HG03025 (cell line): ENCODE results near the gene SNX2.
"Not testable (repeated sequence)": the region's sequence is repeated elsewhere in the genome, so short reads cannot be mapped to it uniquely, and the experiment has no call there.

Experiments used
- ATAC-seq: cut with Tn5 transposase; IDR thresholded peaks from one replicate; pipeline ENCODE4 v1.9.1; 2021; ENCODE audit warnings: mild to moderate bottlenecking, moderate library complexity; ENCODE audit not compliant: unreplicated experiment, low FRiP score

SNX2 gene

GRCh38 chr5:122774861-122775549 is at the start of gene SNX2:
Gene SNX2 (plus strand): TSS chr5:122775080. CDS start chr5:122775104, 24 bp downstream.
- ATAC-seq = peak; percentile 96

GRCh38 chr5:122727112-122727541 is 47.8 kb upstream of the SNX2 start:
- ATAC-seq = no peak

- ATAC-seq = no peak
Measured at GRCh38 chr5:122730037-122730436, 44.8 kb upstream of the SNX2 start.

GRCh38 chr5:122730456-122730855 is 44.4 kb upstream of the SNX2 start:
- ATAC-seq = no peak

- no peak for ATAC-seq
Measured at GRCh38 chr5:122736086-122736845, 38.6 kb upstream of the SNX2 start.

GRCh38 chr5:122738088-122738487 is 36.8 kb upstream of the SNX2 start:
- ATAC-seq = no peak

GRCh38 chr5:122741681-122742080 is 33.2 kb upstream of the SNX2 start:
- ATAC-seq = no peak

GRCh38 chr5:122743261-122743660 is 31.6 kb upstream of the SNX2 start:
- no peak for ATAC-seq

- ATAC-seq = no peak
Measured at GRCh38 chr5:122745597-122745996, 29.3 kb upstream of the SNX2 start.

GRCh38 chr5:122749886-122750285 is 25.0 kb upstream of the SNX2 start:
- ATAC-seq = no peak

- ATAC-seq = no peak
Measured at GRCh38 chr5:122751293-122751782, 23.5 kb upstream of the SNX2 start.

GRCh38 chr5:122753500-122753899 is 21.4 kb upstream of the SNX2 start:
- no peak for ATAC-seq

- ATAC-seq = no peak
Measured at GRCh38 chr5:122755783-122756182, 19.1 kb upstream of the SNX2 start.

- peak; percentile 52 for ATAC-seq
Measured at GRCh38 chr5:122756264-122756911, 18.5 kb upstream of the SNX2 start.

GRCh38 chr5:122757285-122757684 is 17.6 kb upstream of the SNX2 start:
- ATAC-seq = no peak

- no peak for ATAC-seq
Measured at GRCh38 chr5:122759241-122760070, 15.4 kb upstream of the SNX2 start.

- no peak for ATAC-seq
Measured at GRCh38 chr5:122760236-122760635, 14.6 kb upstream of the SNX2 start.

GRCh38 chr5:122761115-122761514 is 13.8 kb upstream of the SNX2 start:
- no peak for ATAC-seq

GRCh38 chr5:122761896-122762295 is 13.0 kb upstream of the SNX2 start:
- not testable (repeated sequence) for ATAC-seq

- ATAC-seq = no peak
Measured at GRCh38 chr5:122766130-122766529, 8.8 kb upstream of the SNX2 start.
